SU-DHL-6 (cell line): Measurements from ENCODE around the gene BPIFB3.
A peak's percentile ranks its signal among the peaks of the same experiment; 100 is the strongest.

Experiments
- H2AFZ ChIP-seq: fragments of 200-600 bp; sonication (generic); 2 replicates; pipeline ENCODE4 v1.6.1; 2014; ENCODE audit warnings: low read depth, mild to moderate bottlenecking, moderate library complexity, mixed read lengths, antibody characterized with exemption, low read length; ENCODE audit not compliant: severe bottlenecking
- H3F3A ChIP-seq: fragments of 200-600 bp; shearing (Covaris generic); 2 replicates; pipeline ENCODE4 v1.6.0; 2016; ENCODE audit warnings: antibody characterized with exemption, mild to moderate bottlenecking; ENCODE audit not compliant: insufficient read depth
- H3K27ac ChIP-seq: fragments of 200-600 bp; sonication (generic); 2 replicates; pipeline ENCODE4 v1.5.1; 2016; ENCODE audit warnings: low read depth, mild to moderate bottlenecking, low read length, moderate library complexity, mixed read lengths
- H3K27me3 ChIP-seq: fragments of 200-600 bp; sonication (generic), shearing (Covaris generic); 2 replicates; pipeline ENCODE4 v1.6.0; 2014; ENCODE audit warnings: mild to moderate bottlenecking, low read length
- H3K36me3 ChIP-seq: fragments of 200-600 bp; sonication (generic); 2 replicates; pipeline ENCODE4 v1.6.1; 2014; ENCODE audit warnings: mild to moderate bottlenecking, low read length, mixed read lengths
- H3K4me2 ChIP-seq: fragments of 300-600, 200-600 bp; shearing (Covaris generic), sonication (generic); 2 replicates; pipeline ENCODE4 v1.6.0; 2014; ENCODE audit warnings: low read length, low read depth, mild to moderate bottlenecking; ENCODE audit not compliant: poor library complexity, severe bottlenecking
- H3K4me3 ChIP-seq: fragments of 200-600 bp; sonication (generic); 2 replicates; pipeline ENCODE4 v1.5.1; 2014; ENCODE audit warnings: antibody characterized with exemption, low read length, mild to moderate bottlenecking, mixed read lengths; ENCODE audit not compliant: insufficient read depth, poor library complexity, severe bottlenecking
- H3K79me2 ChIP-seq: fragments of 200-600 bp; sonication (generic); 2 replicates; pipeline ENCODE4 v1.6.1; 2014; ENCODE audit warnings: mild to moderate bottlenecking, low read length, moderate library complexity; ENCODE audit not compliant: insufficient read depth
- H3K9ac ChIP-seq: fragments of 200-600 bp; sonication (generic); 2 replicates; pipeline ENCODE4 v1.7.0; 2014; ENCODE audit warnings: mild to moderate bottlenecking, low read length
- H3K9me2 ChIP-seq: fragments of 200-600 bp; sonication (generic); replicated peaks from 2 replicates; pipeline ENCODE4 v1.6.1; 2014; ENCODE audit warnings: low read length; ENCODE audit not compliant: insufficient read depth
- H3K9me3 ChIP-seq: fragments of 200-600 bp; sonication (generic); 2 replicates; pipeline ENCODE4 v1.6.1; 2014; ENCODE audit warnings: low read length, mixed read lengths; ENCODE audit not compliant: insufficient read depth
- H4K20me1 ChIP-seq: fragments of 200-600 bp; sonication (generic); 2 replicates; pipeline ENCODE4 v1.6.1; 2014; ENCODE audit warnings: low read depth, mild to moderate bottlenecking, antibody characterized with exemption, low read length, moderate library complexity, mixed read lengths
- CTCF ChIP-seq: fragments of 200-600 bp; sonication (generic); IDR thresholded peaks from one replicate; pipeline ENCODE4 v1.5.1; 2017; ENCODE audit warnings: antibody characterized with exemption, mild to moderate bottlenecking, low read length, moderate library complexity; ENCODE audit not compliant: insufficient read depth, poor library complexity, severe bottlenecking
- EZH2phosphoT487 ChIP-seq: fragments of 200-600 bp; sonication (generic), shearing (Covaris generic); conservative IDR thresholded peaks from 2 replicates; pipeline ENCODE4 v1.6.1; 2018; ENCODE audit warnings: mild to moderate bottlenecking, antibody characterized with exemption, low read length, moderate library complexity, mixed read lengths

BPIFB3 gene

GRCh38 chr20:33053291-33054106 lies at the start of gene BPIFB3:
BPIFB3 (plus strand) TSS chr20:33053903; CDS start chr20:33055436, 1,533 bp downstream.
- Histone ChIP-seq H3K9ac (no peak within 1 kb of the TSS), H3K27me3 (no peaks in the 10 kb centered on the region), H3K9me3 (no peaks in the 10 kb centered on the region), H3F3A (no peaks in the 10 kb centered on the region), H3K79me2 (no peaks in the 10 kb centered on the region), H3K36me3 (no peaks in the 10 kb centered on the region), H3K27ac (no peak within 1 kb of the TSS), H3K4me2 (no peak within 1 kb of the TSS), H3K4me3 (no peak within 1 kb of the TSS), H2AFZ (no peak within 1 kb of the TSS), H3K9me2 (no peaks in the 10 kb centered on the region), H4K20me1 (no peaks in the 10 kb centered on the region)
- TF ChIP-seq EZH2phosphoT487 (no peak), CTCF (no peak)

- no peak for TF ChIP-seq EZH2phosphoT487
- TF ChIP-seq CTCF, result no peak
- Histone ChIP-seq H3K36me3 (no peaks in the 10 kb centered on the region), H4K20me1 (no peaks in the 10 kb centered on the region), H3K9me2 (no peaks in the 10 kb centered on the region), H3K4me3 (no peak within 1 kb of the TSS), H3K79me2 (no peaks in the 10 kb centered on the region), H3K9ac (no peak within 1 kb of the TSS), H2AFZ (no peak within 1 kb of the TSS), H3K27ac (no peak within 1 kb of the TSS), H3K4me2 (no peak within 1 kb of the TSS), H3K9me3 (no peaks in the 10 kb centered on the region), H3K27me3 (no peaks in the 10 kb centered on the region), H3F3A (no peaks in the 10 kb centered on the region)
Observed at GRCh38 chr20:33004141-33004751, 49.5 kb upstream of the BPIFB3 start, which contains the start of gene SUN5. SUN5 (minus strand) TSS chr20:33004433; CDS start chr20:33004340, 93 bp downstream.

- no peaks in the 10 kb centered on the region for H3F3A ChIP-seq
- H4K20me1 ChIP-seq, result no peaks in the 10 kb centered on the region
- H3K4me3 ChIP-seq, result no peak overlapping the region
- H3K4me2 ChIP-seq, result no peak overlapping the region
- H3K27ac ChIP-seq, result no peak overlapping the region
- no peak overlapping the region for H2AFZ ChIP-seq
- no peaks in the 10 kb centered on the region for H3K36me3 ChIP-seq
- TF ChIP-seq EZH2phosphoT487 (no peak), CTCF (peak; percentile 93)
- no peaks in the 10 kb centered on the region for H3K9me2 ChIP-seq
- no peaks in the 10 kb centered on the region for H3K79me2 ChIP-seq
- no peaks in the 10 kb centered on the region for H3K9me3 ChIP-seq
- no peak overlapping the region for H3K9ac ChIP-seq
- no peaks in the 10 kb centered on the region for H3K27me3 ChIP-seq
Observed at GRCh38 chr20:33005132-33005566, 48.6 kb upstream of the BPIFB3 start.
